Thyroid gland (tissue), 4 donors: ENCODE results near the gene EFNA1. TPM values are rescaled to one million over a fixed set of nuclear protein-coding genes. Genes with fewer than 3 reads are reported as not detected.

Source experiments
- DNase-seq, 2 donors: peaks; one replicate each; pipeline ENCODE4 v3.0.0-alpha.2; 2019
- H3K27ac ChIP-seq, 3 donors: fragments of 200-600 bp; sonication (generic); 1 replicate in 2 of 3; 2 replicates in 1 of 3; pipeline ENCODE4 v1.5.1; 2016 to 2019; ENCODE audit warnings: mild to moderate bottlenecking in 1 of 3, moderate library complexity in 1 of 3
- H3K27me3 ChIP-seq: fragments of 200-600 bp; sonication (generic); one replicate; pipeline ENCODE4 v1.5.1; 2019
- H3K36me3 ChIP-seq, 2 donors: fragments of 200-600 bp; sonication (generic); one replicate each; pipeline ENCODE4 v1.5.1; 2016 to 2019
- H3K4me1 ChIP-seq, 2 donors: fragments of 200-600 bp; sonication (generic); one replicate each; pipeline ENCODE4 v1.5.1; 2017 to 2019
- H3K4me3 ChIP-seq, 3 donors: fragments of 200-600 bp; sonication (generic); replicated peaks in 1 of 3; 1 replicate in 2 of 3; 2 replicates in 1 of 3; pipeline ENCODE4 v1.5.1; 2016; ENCODE audit warnings: mild to moderate bottlenecking in 1 of 3
- H3K9me3 ChIP-seq: fragments of 200-600 bp; sonication (generic); one replicate; pipeline ENCODE4 v1.5.1; 2017
- POLR2A ChIP-seq, 2 donors: fragments of 450-650 bp; IDR thresholded peaks; one replicate each; pipeline ENCODE4 v1.6.1; 2017; ENCODE audit warnings: antibody characterized with exemption in 2 of 2, mild to moderate bottlenecking in 2 of 2, moderate library complexity in 1 of 2
- WGBS, 2 donors: methylation state at CpG; one replicate each; pipeline ENCODE4 v1.1.5; 2017; 5-methylcytosine and 5-hydroxymethylcytosine counted together
- intact Hi-C: fragments of 100-400 bp; cut with DNase I; formaldehyde crosslinking; loops from one replicate; pipeline ENCODE4 v1.15.1; 2023
- total RNA-seq, 4 donors: library from RNA; depleted of rRNA; stranded (reverse); fragments of >200 nt; gene quantifications; one replicate each; pipeline ENCODE4 v1.2.3, GENCODE V29; 2016
- TF ChIP-seq, protein P1 (sequence below), 6 experiments: fragments of 200-600 bp in 3 of 6; fragments of 450-650 bp in 3 of 6; sonication (generic) in 3 of 6; IDR thresholded peaks; one replicate each; pipeline ENCODE4 v1.5.1; 2016 to 2019; ENCODE audit warnings: antibody characterized with exemption in 6 of 6, mild to moderate bottlenecking in 2 of 6, inconsistent platforms in 1 of 6, moderate library complexity in 1 of 6

EFNA1 gene
- total RNA-seq, 4 donors from 2014 or later = 56.1 to 129 (median 83.1) TPM

DNA sequence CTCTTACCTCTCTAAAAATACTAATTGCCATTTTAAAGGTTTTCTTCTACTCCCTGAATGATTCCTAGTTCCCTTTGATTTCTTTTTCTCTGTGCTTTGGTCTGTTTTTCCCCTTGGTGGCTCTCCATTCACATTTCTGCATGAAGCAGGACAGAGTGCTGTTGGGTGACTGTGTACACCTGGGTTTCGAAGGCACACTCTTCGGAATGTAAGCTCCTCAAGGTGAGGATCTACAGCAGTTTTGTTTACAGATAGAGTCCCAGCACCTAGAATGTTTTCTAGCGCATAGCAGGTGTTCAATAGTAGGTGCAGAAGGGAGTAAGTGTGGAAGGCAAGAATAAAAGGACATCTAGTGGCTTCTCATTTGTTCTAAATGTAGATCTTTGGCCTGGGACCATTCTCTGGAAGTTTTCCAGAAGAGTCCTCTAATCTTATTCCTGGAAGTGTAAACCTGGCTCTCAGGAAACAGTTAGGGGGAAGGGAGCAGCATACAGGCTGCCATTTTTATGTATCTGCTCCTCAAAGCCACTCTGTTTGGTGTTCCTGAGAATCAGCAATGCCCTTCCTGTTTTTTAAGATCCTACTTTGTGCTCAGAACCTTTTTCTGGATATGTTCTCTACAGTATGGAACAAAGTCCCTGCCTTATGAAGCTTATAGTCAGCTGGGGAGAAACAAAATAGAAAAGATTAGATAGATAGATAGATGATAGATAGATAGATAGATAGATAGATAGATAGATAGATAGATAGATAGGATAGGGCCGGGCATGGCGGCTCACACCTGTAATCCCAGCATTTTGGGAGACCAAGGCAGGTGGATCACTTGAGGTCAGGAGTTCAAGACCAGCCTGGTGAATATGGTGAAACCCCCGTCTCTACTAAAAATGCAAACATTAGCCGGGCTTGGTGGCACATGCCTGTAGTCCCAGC lies 22.8 kb upstream of the EFNA1 start:
- Histone ChIP-seq H3K4me3 (no peak overlapping the region), H3K9me3 (no peaks in the 10 kb centered on the region), H3K27me3 (no peaks in the 10 kb centered on the region), H3K4me1 (peaks cover 0 to 5% of the 10 kb centered on the region in 2 donors), H3K36me3 (no peaks in the 10 kb centered on the region), H3K27ac (no peak overlapping the region)
- intact Hi-C loops = loop anchor here (5.0 kb wide), 1 partner anchor 52 kb away; no protein-coding TSS in a partner anchor
- DNase-seq = no peak
- 78 to 80% methylated on average over 7 of the region's 7 CpGs for WGBS, 2 donors
- no peak for TF ChIP-seq POLR2A (IDR thresholded peaks at IDR 0.05)
- TF ChIP-seq, protein P1, sequence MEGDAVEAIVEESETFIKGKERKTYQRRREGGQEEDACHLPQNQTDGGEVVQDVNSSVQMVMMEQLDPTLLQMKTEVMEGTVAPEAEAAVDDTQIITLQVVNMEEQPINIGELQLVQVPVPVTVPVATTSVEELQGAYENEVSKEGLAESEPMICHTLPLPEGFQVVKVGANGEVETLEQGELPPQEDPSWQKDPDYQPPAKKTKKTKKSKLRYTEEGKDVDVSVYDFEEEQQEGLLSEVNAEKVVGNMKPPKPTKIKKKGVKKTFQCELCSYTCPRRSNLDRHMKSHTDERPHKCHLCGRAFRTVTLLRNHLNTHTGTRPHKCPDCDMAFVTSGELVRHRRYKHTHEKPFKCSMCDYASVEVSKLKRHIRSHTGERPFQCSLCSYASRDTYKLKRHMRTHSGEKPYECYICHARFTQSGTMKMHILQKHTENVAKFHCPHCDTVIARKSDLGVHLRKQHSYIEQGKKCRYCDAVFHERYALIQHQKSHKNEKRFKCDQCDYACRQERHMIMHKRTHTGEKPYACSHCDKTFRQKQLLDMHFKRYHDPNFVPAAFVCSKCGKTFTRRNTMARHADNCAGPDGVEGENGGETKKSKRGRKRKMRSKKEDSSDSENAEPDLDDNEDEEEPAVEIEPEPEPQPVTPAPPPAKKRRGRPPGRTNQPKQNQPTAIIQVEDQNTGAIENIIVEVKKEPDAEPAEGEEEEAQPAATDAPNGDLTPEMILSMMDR (IDR thresholded peaks at IDR 0.05) = no peak

DNA sequence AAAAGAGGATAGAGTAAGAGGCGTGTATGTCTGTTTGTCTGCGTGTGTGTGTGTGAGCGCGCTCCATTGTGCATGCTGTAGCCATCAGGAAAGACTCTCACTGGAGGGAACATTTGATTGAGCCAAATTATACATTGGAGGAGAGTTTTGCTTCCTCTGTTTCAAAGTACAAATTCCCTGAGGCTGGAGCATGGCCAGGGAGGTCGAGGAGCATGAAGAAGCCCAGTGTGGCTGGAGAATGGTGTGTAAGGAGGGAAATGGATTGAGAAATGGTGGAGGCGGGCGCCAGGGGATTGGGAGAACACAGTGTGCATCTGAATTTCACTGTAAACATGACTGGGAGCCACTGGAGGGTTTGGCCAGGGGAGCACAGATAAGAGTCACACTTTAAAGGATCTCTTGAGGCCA lies 22.1 kb upstream of the EFNA1 start:
- no peaks in the 10 kb centered on the region for H3K27me3 ChIP-seq
- TF ChIP-seq, protein P1 (IDR thresholded peaks at IDR 0.05) = no peak
- no peak for TF ChIP-seq POLR2A (IDR thresholded peaks at IDR 0.05)
- no peak overlapping the region for H3K4me3 ChIP-seq
- H3K36me3 ChIP-seq = no peaks in the 10 kb centered on the region
- 57 to 63% methylated on average over 7 of the region's 7 CpGs for WGBS, 2 donors
- no peaks in the 10 kb centered on the region for H3K9me3 ChIP-seq
- peaks cover 0 to 5% of the 10 kb centered on the region in 2 donors for H3K4me1 ChIP-seq
- no peak for DNase-seq
- no peak overlapping the region for H3K27ac ChIP-seq
- intact Hi-C loops = loop anchor here (5.0 kb wide), 1 partner anchor 52 kb away; no protein-coding TSS in a partner anchor

DNA sequence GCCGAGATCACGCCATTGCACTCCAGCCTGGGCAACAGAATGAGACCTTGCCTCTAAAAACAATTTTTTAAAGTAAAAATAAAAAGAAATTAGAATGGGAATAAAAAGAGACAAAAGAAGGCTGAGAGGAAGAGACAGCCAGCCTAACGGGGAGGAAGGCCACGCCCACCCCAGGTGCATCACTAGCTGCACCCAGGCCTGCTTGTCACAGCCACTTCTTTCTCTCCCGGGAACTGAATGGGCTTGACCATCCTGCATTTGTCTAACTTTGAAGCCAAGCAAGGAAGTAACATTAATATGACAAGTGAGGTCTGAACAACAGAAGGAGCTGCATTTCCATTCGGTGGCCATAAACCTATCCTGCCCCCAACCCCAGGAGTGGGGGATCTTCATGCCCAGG lies 20.8 kb upstream of the EFNA1 start:
- Histone ChIP-seq H3K36me3 (no peaks in the 10 kb centered on the region), H3K4me1 (peaks cover 0 to 5% of the 10 kb centered on the region in 2 donors), H3K4me3 (no peak overlapping the region), H3K9me3 (no peaks in the 10 kb centered on the region), H3K27me3 (no peaks in the 10 kb centered on the region), H3K27ac (no peak overlapping the region)
- no peak for DNase-seq
- TF ChIP-seq POLR2A (IDR thresholded peaks at IDR 0.05) = no peak
- TF ChIP-seq, protein P1 (IDR thresholded peaks at IDR 0.05) = no peak
- WGBS, 2 donors = 73 to 80% methylated on average over 6 of the region's 6 CpGs
- intact Hi-C loops = loop anchor here (5.0 kb wide), 1 partner anchor 50 kb away; no protein-coding TSS in a partner anchor

DNA sequence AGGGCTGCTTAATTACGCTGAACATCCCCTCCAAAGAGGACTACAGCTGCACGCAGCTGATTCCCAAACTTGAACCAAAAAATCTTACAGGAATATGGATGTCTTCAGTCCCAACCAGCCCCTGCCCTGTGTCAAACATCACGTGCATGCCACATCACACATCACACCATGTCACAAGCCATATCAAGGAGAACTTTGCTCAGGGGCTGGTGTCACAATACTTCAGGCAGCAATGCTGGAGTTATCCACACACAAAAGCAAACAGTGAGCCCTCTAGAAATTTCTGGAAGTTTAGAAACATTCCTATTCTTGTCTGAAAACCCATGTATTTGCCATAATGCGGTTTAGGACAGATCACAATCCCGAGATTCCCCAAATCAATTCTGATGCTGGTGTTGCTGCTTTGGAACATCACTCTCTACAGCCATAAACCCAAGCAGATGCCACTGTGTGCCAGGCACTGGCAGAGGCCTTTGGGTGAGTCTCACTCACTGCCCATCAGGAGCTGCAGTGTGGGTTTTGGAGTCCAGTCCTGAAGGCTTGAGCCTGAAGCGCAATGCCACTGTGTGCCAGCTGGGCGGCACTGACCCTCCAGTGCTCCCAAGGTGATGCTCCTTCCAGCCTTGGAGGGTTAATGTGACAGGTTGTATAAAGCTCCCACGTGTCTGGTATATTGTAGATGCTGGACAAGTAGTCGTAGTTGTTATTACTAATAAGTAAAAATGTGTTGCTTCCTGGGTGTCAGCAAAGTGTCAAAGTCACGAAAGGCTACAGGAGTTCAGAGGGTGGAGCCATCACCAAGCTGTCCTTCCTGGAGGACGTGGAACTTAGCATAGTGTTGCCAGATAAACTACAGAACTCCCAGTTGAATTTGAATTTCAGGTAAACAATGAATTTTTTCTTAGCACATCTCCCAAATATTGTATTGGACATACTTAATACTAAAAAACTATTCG lies 20.1 kb upstream of the EFNA1 start:
- no peak overlapping the region for H3K4me3 ChIP-seq
- no peak for DNase-seq

More for the DNA sequence above, 20.1 kb upstream of the EFNA1 start:
- H3K27me3 ChIP-seq = no peaks in the 10 kb centered on the region
- H3K36me3 ChIP-seq = no peaks in the 10 kb centered on the region
- TF ChIP-seq POLR2A (IDR thresholded peaks at IDR 0.05) = no peak
- TF ChIP-seq, protein P1 (IDR thresholded peaks at IDR 0.05) = no peak
- H3K27ac ChIP-seq = no peak overlapping the region
- H3K9me3 ChIP-seq = no peaks in the 10 kb centered on the region
- intact Hi-C loops = loop anchor here (5.0 kb wide), 1 partner anchor 50 kb away; no protein-coding TSS in a partner anchor
- peaks cover 0 to 5% of the 10 kb centered on the region in 2 donors for H3K4me1 ChIP-seq
- WGBS, 2 donors = 74 to 81% methylated on average over 10 to 12 of the region's 12 CpGs
